HG03066 (cell line): ENCODE data around the gene LDB3.
"Not testable (repeated sequence)": the region's sequence is repeated elsewhere in the genome, so short reads cannot be mapped to it uniquely, and the experiment has no call there.

Experiments
- ATAC-seq: cut with Tn5 transposase; IDR thresholded peaks from one replicate; pipeline ENCODE4 v1.9.1; 2021; ENCODE audit warnings: low read depth; ENCODE audit not compliant: unreplicated experiment

LDB3 gene, protein sequence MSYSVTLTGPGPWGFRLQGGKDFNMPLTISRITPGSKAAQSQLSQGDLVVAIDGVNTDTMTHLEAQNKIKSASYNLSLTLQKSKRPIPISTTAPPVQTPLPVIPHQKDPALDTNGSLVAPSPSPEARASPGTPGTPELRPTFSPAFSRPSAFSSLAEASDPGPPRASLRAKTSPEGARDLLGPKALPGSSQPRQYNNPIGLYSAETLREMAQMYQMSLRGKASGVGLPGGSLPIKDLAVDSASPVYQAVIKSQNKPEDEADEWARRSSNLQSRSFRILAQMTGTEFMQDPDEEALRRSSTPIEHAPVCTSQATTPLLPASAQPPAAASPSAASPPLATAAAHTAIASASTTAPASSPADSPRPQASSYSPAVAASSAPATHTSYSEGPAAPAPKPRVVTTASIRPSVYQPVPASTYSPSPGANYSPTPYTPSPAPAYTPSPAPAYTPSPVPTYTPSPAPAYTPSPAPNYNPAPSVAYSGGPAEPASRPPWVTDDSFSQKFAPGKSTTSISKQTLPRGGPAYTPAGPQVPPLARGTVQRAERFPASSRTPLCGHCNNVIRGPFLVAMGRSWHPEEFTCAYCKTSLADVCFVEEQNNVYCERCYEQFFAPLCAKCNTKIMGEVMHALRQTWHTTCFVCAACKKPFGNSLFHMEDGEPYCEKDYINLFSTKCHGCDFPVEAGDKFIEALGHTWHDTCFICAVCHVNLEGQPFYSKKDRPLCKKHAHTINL

DNA sequence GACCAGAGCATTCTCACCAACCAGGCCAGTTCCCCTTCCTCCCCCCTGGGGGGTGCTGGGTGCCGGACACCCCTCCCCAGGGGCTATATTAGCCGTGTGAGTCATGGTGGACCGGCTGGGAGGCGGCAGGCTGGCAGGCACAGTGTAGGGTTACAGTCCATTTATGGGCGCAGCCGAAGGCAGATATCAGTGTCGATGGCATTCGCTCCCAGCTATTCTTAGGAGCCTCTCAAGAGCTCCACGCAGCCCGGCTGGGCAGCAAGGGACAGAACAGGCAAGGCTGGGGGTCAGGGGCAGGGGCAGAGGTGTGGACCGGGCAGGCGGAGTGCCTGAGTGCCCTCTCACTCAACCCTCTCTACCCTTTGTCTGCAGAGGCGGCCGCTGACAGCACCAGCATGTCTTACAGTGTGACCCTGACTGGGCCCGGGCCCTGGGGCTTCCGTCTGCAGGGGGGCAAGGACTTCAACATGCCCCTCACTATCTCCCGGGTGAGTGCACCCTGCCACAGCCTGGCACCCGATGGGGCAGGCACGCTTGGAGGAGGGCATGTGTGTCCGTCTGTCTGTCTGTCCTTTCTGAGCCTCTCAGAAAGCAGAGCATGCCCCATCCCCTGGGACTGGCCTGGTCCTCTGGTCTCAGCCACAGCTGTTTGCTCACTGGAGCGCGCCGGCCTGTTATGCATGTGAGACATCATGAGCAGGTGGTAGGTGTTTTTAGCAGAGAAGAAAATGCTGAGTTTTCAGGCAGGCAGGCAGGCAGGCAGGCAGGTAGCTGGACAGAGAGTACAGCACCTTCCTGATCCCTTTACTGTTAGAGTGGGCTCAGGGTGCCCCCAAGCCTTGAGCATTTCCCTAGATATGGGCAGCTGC, at the start of gene LDB3:
Gene LDB3, plus strand, starts transcription at position 215 of the 869 bp plus-strand sequence. Its CDS starts 181 bp downstream, at position 396.
- peak; percentile 53 for ATAC-seq

DNA sequence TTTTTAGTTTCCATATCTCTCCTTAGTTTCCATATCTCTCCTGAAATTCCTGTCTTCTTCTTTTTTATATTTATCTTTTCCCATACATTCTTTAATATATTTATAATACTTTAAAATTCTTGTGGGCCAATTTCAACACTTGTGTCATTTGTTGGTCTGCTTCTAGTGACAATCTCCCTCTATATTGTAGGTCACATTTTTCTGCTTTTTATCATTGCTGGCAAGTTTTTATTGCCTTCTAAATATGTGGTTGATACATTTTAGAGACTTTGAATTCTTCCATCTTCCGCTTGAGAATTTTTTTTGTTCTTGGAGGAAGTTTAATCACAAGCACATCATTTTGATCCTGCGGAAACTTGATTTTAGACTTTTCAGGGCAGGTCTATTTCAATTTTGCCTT, 40.0 kb upstream of the LDB3 start:
- no peak for ATAC-seq

DNA sequence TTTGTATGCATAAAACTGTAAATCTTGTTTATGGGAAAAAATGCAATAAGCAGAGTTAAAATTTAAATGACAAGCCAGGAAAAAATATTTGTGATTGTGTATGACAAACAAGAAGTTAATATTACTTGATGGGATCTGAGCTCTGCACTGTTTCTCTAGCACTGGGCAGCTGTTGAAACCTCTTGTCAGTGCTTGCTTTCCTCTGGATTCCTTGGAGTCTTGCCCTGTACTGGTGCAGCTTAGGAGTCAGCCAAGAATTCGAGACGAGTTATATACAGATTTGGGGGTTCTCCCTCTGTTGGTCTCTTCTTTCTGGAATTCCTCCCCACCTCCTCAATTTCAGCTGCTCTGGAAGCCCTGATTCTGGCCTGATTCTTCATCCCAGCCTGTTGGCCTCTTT, 38.2 kb upstream of the LDB3 start:
- no peak for ATAC-seq

DNA sequence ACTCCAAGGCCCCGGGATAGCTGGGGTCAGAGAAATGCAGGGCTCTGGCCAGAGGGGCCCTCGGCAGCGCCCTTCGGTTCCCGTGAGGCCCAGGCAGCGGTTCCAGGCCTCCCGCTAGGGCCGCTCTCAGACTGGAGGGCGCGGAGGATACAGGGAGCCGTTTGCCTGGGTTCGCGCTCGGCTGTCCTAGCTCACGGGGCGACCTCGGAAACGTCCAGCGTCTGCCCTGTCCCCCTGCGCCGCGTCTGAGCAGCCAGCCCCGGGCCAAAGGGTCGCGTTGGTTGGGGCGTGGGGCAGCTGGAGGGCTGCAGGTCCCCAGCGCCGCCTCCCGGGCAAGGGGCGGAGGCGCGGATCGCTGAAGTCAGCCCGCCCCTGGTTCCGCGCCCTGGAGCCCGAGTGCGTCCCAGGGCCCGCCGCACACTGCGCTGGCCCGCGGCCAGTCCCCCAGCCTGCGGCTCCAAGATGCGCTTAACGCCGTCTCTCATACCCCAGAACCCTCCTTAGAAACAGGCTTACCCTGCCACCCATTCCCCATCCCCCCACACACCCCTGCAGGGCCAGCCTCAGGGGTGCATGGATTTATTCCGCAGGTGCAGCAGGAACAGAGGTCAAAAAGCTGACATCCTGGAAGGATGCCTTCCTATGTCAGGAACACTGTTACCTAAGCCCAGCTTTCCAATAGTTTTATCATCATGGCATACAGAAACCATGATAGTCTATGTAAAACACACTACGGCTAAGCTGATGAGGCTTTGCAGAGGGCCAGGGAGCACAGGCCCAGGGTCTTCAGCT, 36.1 kb upstream of the LDB3 start:
- ATAC-seq: no peak

DNA sequence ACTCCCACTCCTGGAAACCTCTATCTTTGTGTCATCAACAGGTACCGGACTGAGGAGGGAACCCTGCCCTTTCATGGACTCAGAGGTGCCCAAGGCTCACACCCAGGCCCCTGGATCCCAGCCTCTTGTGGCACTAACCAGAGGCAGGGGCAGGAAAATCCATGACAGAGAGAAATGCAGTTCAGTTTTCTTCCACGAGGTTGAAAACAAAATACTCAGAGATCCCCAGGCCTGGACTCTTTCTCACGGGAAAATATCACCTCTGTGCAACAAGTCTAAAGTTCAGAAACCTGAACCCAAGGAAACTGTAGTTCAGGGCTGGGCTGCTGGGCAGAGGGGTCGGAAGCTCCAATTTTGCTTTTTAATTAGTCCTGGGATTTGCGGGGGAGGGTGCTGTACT, 35.4 kb upstream of the LDB3 start:
- ATAC-seq: no peak

DNA sequence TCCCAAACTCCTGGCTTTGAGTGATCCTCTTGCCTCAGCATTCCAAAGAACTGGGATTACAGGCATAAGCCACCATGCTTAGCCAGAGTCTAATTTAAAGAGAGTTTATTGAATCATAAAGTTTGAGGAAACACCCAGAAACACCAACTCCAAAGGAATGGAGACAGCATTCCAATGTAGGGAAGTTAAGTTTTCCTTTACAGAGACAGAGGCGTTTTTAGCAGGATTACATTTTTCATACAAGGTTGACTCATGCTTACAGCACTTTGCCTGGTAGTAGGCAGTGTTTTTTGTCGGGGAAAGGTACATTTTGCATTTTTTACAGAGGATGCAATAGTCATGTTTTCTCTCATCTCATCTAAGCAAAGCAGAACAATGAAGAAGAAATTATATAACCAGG, 32.9 kb upstream of the LDB3 start:
- no peak for ATAC-seq

DNA sequence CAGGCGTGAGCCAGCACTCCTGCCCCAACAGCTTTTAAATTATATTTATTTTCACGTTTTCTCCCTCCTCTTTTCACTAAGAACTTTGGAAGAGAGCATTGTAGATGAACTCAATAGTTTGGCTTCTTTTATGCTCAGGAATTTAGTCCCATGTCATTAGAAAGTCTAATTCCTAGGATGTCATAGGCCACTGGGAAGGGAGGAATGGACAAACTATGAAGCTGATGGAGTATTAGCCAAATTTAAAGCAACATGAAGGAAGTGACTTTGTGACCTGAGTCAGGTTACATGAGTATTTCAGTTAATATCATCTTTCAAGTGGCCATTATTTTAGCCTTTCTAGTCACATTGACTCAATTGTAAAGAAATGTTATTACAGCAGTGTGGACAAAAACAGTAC, 32.0 kb upstream of the LDB3 start:
- ATAC-seq: no peak

DNA sequence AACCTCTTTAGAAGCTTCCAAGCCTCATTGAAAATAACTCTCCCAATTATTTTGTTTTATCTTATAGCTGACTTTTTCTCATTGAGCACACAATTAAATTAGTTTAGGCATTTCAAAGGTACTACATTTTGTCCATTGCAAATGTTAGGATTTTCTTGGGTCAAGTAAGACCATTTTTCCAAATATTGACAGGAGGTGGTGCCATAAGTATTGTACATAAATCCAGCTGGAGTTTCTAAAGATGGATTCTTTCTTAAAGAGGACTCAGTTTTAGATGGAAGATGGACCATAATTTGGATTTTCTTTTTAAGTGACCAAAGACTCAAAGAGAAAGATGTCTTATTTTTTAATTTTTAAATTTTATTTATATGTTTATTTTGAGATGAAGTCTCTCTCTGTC, 26.3 kb upstream of the LDB3 start:
- no peak for ATAC-seq

DNA sequence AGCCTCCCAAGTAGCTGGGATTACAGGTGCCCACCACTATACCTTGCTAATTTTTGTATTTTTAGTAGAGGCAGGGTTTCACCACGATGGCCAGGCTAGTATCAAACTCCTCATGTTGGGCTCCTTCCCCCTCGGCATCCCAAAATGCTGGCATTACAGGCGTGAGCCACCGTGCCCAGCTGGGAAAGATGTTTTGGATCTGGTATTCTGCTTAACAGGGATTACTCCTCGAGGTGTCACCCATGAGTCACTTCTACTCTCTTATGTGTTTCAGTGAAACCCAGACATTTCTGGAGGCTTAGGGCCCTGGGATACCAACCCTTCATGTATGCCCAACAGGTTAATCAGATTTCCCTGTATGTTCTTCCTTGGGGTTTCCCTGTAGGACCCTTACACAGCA, 25.8 kb upstream of the LDB3 start:
- ATAC-seq: no peak

DNA sequence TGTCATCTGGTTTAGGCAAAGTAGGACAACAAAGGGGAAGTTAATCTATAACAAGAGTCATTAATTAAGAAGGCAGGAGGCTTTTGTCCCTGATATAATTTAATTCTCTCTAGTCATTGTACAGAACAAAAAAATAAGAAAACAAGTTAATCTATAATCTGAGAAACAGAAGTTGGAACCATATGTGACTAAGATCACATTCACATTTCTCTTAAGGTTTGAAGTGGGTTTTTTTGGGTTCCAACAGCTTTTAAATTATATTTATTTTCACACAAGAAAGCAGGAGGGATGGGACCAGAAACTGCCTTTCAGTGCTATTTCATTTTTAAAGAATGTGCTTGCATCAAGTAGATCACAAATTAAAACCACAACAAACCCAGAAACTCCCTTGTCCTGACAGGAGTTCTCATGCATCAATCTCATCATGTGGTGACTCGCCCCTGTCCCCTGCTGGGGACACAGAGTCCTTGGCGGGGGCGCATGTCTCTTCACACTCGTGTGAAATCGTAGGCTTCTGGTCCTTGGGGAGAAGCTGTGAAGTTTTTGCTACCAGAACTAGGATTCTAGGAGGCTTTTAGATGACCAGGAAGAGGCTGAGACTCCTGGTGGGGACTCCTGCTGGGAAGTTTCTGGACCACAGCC, 24.0 kb upstream of the LDB3 start:
- ATAC-seq: no peak

DNA sequence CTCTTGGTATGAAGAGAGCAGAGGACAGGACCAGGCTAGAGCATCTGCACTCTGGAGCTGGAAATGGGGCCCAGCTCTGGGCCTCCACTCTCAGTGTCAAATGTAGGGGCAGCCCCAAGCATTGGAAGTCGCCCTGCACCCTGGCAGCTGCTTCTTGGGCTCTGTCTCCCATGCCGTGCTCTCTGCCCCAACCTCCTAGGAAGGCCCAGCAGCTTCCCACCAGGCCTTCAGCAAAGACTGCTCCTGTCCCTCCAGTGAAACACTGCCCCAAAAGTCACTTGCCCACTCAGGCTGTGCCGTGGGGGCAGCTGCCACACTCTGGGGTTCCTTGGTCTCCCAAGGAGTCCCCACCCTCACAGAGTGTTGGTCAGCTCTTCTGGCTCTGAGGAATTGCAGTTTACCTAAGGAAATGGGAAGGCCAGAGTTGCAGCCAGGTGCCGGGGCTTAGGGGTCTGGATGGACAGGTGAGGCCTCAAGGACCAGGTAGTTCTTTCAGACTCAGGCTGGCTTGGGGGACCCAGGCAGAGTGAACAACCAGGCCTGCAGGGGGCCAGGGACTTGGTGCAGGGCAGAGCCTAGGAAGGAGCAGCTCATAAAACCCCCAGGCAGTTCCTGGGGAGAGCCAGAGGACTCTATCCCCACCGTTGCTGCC, 23.4 kb upstream of the LDB3 start:
- no peak for ATAC-seq

DNA sequence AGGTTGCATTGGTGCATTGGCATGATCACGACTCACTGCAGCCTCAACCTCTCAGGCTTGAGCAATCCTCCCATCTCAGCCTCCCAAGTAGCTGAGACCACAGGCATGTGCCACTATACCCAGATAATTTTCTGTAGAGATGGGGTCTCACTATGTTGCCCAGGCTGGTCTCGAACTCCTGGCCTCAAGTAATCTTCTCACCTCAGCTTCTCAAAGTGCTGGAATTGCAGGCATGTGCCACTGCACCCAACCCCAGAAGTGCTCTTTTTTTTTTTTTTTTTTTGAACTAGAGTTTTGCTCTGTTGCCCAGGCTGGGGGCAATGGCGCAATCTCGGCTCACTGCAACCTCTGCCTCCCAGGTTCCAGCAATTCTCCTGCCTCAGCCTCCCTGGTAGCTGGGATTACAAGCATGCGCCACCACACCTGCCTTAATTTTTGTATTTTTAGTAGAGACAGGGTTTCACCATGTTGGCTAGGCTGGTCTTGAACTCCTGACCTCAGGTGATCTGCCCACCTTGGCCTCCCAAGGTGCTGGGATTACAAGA, 22.6 kb upstream of the LDB3 start:
- not testable (repeated sequence) for ATAC-seq

DNA sequence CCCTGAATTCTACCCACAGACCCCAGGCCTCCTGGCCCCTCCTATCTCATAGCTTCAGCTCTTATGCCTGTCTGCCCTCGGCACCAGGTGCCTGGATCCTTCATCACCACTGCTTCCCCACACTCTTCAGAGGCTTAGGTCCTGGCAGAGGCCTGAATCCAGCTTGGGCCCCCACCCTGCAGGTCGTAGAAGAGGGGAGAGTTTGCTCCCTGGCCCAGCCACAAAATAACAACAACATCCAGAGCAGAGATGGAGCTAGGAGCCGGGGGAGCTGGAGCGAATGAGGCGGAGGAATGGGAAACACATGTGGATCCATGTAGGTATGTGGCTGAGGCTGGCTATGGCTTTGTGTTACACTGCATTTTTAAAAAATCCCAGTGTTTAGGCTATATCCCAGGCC, 21.8 kb upstream of the LDB3 start:
- no peak for ATAC-seq

DNA sequence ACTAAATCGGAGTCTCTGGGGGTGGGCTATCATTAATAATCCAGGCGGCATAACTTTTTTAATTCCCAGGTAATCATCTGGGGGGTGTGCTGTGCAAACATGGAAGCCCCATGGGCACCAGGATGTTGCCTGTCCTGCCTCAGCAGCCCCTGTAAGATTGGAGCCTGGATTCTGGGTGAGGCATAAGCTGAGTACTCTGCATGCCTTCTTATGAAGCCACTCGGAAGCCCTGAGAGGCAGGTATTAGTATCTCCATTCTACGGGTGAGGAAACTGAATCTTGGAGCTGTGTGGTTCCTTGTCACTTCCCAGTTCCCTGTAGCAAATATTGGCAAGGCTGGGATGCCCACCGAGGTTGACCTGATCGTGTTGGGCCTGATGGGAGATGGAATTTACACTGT, 21.4 kb upstream of the LDB3 start:
- no peak for ATAC-seq

DNA sequence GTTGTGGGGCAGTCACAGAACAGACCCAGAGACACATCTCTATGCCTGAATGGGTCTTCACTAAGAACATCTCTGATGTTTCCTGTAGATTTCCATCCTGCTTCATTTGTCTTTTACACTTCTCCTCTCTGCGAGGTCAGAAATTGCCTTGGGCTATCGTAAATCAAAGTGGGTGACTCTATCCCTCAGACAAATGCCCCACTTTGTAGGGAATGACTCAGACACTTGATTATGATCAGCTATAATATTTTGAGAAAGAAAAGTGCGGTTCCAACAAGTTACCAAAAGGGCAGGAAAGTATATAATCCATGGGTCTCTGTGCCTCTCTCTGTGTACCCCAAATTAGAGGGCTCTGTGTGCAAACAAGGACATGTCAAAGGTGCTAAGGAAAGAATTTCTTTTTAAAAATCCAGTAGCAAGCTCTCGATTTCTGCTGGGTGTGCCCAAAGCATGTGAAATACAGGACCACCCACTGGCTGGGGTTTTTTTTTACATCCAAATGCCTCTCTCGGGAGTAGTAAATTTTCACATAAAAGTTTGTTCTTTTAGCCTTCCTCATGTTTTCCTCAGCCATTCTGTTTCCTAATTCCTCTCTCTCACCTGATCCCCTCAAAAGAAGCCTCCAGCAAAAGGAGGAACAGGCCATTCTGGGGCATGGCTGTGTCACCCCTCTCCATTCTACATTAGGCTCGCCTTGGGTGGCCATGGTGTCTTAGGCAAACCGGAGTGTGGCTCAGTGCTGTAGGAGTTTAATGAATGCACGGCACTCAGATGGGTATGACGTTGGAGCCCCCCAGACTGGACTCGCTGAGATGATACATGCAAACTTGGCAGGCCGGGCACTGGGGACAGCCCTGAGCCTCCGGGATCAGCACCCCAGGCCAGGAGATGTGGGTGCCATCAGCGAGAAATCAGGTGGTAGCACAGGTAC, 20.3 kb upstream of the LDB3 start:
- no peak for ATAC-seq

DNA sequence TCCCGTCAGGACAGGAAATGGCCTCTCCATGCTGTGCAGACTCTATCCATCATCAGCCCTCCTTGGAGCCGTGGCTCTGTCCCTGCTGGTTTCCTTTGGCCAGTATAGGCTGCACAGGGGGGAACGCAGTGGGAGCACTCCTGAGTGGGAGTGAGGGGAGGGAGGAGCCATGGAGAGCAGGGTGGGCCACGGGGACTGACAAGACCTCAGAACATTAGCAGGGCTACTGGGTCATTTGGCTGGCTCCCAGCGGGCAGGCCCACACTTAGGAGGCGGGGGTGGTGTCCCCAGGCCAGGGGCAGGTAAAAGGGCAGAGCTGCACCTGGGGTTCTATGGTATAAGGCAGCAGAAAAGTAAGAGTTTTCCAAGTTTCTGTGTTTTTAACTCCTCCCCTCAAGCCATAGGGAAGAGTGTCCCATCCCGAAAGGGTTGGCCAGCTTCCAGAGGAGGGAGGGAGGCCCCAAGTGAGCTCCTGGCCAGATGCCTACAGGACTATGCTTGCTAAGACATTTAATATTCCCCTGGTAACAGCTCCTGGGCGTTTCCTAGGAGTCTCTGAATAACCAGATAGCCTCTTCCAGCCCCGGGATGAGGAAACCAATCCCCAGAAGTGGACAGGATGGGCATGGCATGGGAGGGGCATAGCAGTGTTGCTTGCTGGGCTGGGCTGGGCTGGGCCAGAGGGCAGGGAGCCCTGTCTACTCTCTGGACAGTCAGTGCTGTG, 19.4 kb upstream of the LDB3 start:
- no peak for ATAC-seq

DNA sequence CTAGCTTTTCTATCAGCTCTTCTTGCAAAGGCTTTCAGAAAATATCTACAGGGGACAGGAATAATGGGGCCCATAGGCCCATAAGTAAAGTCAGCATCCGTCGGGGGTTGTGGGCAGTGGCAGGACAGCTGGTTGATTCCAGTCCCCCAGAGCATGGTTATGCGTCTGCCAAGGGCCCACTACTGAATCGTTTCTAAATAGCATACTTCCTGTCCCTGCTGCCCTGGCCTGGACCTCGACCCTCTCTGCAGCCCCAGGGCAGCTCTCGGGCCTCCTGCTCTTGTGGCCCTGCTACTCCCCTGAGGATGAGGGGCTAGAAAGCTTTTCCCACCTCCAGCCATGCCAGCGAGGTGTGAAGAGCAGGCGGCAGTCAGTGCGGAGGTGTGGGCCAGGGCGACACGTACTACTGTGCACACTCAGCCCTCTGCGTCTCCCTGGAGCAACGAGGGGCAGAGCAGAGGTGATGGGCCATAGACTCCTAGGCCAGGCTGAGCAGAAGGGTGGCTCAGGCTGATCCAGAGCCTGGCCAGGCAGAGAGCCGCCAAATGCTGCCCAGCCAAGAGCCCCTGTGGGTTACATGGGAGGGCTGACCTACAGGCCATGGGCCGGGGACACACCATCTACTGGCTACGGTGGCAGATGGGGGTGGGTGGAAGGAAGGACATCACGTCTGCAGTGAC, 18.7 kb upstream of the LDB3 start:
- no peak for ATAC-seq
